GM18508 (cell line): ENCODE data around the gene TRAPPC5.

Source experiments
- ATAC-seq: cut with Tn5 transposase; IDR thresholded peaks from one replicate; pipeline ENCODE4 v1.9.1; 2021; ENCODE audit warnings: moderate number of reproducible peaks; ENCODE audit not compliant: insufficient read depth, unreplicated experiment

TRAPPC5 gene

DNA sequence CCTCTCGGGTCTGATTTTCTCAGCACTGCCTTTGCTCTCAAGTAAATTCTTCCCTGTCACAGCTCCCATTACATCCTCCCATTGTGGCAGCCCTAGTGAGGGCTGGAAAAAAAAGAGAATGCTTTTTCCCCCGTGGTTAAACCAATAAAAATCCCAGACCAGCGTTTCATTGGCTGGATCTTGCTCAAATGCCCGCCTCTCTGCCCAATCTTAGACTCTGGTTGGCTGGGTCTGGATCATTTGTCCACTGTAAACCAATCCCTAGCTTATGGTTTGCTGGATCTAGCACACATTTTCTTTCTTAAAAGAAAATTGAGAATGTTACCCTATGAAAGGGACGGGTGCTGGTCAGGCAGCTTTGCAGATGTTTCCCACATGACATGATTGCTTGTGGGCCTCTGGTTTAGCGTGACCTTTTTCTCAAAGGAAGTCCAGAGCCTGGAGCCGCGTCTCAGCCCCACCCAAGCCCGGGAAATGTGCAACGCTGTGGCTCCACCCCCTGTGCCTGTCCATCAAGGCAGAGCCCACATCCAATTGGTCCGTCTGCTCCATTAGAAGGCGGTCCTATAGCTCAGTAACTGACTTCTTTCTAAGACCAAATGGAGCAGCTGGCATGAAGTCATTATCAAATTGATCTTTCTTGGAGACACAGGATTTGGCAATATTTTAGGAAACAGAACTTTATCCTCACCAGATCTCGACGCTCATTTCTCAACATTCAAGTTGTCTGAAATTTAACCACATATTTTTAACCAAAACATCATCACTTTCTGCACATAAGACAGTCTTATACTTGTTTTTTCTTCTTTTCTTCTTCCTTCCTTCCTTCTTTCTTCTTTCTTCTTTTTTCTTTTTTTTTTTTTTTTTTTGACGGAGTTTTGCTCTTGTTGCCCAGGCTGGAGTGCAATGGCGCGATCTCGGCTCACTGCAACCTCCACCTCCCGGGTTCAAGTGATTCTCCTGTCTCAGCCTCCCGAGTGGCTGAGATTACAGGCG is 6.3 kb upstream of the TRAPPC5 start:
- no peak for ATAC-seq

DNA sequence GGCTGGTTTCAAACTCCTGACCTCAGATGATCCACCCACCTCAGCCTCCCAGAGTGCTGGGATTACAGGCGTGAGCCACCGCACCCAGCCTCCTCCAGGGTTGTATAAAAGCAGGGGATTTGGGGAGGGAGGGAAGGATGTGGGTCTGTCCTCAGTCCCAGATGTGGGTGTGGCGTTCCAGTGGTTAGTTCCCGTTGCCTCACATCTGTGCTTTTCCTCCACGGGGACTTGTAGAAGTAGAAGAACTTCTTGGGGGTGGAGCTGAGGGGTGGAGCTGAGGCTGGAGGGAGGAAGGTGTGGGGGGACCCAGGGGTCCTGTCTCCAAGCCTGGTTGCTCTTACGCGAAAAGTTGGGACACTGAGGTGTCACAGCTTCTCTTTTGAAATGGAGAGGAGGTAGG is 4.3 kb upstream of the TRAPPC5 start:
- no peak for ATAC-seq

DNA sequence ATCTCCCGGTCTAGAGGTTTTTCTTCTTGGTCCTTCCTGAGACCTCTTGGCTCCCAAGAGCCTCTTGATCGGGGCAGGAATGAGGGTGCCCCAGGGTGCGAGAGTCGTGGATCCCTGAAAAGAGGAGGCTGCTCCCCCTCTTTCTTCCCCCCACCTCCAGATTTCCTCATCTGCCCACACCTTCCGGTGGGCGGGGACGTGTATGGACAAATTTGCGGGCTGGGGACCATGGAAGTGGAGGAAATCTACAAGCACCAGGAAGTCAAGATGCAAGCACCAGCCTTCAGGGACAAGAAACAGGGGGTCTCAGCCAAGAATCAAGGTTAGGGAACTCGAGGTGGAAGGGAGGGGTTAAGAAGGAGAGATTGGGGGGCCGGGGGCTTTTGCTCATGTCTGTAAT is 3.8 kb upstream of the TRAPPC5 start, which contains the start of gene MCEMP1:
TSS of gene MCEMP1 (plus strand) at position 237 of the 400 bp plus-strand sequence. CDS start at position 268, 31 bp downstream.
- ATAC-seq, result no peak

DNA sequence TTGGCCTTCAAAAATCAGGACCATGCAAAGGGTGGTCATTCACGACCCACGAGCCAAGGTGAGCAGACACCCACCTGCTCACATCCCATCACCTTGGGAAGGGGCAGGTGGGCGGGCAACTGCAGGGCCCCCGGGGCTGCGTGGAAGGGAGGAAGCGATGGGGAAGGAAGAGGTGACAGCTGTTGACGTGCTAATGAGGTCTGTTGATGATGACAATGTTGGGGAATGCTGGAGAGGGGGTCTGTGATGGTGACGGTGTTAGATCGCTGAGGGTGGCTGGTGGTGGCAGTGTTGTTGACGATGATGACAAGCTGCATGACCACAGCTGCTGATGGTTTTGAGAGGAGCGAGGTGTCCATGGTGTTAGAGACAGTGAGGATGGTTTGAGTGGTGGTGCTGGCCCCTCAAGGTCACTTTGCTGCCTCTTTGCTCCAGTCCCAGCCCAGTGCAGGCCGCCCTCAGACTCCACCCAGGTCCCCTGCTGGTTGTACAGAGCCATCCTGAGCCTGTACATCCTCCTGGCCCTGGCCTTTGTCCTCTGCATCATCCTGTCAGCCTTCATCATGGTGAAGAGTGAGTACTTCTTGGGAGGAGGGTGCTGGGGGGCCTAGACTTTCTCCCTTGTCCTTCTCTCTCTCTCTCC is 2.8 kb upstream of the TRAPPC5 start:
- ATAC-seq, result no peak

DNA sequence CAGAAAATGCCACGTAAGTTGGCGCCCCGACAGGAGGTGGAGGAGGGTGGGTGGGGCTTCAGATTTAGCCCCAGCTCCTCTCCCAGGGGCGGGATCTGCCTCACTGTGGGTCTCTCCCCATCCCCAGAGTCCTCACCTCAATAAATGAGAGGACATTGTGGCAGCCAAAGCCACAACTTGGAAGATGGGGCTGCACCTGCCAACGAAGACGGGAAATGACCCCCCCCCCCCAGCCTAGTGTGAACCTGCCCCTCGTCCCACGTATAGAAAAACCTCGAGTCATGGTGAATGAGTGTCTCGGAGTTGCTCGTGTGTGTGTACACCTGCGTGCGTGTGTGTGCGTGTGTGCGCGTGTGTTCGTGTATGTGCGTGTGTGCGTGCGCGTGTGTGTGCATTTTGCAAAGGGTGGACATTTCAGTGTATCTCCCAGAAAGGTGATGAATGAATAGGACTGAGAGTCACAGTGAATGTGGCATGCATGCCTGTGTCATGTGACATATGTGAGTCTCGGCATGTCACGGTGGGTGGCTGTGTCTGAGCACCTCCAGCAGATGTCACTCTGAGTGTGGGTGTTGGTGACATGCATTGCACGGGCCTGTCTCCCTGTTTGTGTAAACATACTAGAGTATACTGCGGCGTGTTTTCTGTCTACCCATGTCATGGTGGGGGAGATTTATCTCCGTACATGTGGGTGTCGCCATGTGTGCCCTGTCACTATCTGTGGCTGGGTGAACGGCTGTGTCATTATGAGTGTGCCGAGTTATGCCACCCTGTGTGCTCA is 1.5 kb upstream of the TRAPPC5 start:
- no peak for ATAC-seq

DNA sequence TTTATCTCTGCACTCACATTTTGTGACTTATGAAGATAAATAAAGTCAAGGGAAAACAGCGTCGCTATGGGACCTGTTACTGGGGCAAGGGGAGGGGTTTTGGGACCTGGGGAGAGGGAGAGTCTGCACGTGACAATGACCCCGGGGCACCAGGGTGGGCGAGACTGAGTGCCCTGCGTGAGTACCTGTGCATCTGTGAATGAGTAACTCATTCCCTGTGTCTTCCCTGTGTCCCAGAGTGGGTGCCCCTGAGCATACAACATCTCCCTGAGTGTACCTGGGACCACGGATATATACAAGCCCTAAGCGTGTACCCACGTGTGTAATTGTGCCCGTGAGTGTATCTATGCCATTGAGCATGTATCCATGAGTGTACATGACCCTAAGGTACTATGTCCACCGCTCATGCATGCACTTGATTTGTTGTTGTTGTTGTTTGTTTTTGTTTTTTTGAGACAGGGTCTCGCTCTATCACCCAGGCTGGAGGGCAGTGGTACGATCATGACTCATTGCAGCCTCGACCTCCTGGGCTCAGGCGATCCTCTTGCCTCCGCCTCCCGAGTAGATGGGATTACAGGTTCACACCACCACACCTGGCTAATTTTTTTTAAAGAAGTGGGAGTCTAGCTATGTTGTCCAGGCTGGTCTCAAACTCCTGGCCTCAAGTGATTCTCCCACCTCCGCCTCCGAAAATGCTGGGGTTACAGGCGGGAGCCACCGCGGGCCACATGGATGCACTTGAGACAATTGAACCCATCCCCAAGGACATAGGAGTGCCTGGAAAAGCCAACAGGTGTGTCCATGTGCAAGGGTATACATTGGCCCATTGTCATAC is 645 bp upstream of the TRAPPC5 start:
- no peak for ATAC-seq

DNA sequence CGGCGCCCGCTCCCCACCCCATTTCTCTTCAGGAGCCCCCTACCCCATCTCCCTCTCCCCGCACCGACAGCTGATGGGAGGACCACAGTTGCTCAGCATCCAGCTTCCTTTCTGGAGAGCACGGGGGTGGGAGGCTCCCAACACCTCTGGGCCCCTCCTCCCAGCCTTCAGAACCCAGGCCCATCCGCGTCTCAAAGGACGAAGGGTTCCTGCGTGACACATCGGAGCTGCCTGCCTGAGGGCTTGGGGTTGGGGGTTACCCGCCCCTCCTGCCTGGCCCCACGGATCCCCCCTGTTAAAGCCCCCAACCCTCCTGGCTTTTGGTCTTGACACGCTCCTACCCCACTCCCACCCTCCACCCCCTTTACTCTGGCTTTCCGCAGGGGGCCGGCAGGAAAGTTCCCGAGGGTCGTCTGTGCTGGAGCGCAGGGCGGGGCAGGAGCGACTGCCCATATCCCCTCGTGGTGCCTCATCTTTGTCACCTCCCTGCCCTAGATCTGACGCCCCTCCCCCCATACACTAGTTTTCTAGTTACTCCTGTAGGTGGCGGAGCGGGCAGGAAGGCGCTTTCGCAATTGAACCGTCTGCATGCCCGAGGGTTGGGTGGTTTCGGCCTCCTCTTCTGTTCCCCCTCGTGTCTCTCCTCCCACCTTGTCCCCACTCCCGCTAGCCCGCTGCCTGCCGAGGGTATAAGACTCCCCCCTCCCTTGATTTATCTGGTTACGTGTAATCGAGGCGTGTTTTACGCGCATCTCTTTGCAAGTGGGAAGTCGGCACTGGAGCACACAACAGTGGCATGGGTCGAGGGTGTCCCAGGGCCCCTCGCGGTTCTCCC is 924 bp downstream of the TRAPPC5 start:
- no peak for ATAC-seq

DNA sequence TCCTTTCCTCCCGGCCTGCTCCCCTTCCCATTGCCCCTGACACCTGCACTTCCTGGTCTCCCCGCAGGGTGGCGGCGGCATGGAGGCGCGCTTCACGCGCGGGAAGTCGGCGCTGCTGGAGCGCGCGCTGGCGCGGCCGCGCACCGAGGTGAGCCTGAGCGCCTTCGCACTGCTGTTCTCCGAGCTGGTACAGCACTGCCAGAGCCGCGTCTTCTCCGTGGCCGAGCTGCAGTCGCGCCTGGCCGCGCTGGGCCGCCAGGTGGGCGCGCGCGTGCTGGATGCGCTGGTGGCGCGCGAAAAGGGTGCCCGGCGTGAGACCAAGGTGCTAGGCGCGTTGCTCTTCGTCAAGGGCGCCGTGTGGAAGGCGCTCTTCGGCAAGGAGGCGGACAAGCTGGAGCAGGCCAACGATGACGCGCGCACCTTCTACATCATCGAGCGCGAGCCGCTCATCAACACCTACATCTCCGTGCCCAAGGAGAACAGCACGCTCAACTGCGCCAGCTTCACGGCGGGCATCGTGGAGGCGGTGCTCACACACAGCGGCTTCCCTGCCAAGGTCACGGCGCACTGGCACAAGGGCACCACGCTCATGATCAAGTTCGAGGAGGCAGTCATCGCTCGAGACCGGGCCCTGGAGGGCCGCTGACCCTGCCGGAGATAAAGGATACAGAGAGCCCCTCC is 1.7 kb downstream of the TRAPPC5 start:
- no peak for ATAC-seq

DNA sequence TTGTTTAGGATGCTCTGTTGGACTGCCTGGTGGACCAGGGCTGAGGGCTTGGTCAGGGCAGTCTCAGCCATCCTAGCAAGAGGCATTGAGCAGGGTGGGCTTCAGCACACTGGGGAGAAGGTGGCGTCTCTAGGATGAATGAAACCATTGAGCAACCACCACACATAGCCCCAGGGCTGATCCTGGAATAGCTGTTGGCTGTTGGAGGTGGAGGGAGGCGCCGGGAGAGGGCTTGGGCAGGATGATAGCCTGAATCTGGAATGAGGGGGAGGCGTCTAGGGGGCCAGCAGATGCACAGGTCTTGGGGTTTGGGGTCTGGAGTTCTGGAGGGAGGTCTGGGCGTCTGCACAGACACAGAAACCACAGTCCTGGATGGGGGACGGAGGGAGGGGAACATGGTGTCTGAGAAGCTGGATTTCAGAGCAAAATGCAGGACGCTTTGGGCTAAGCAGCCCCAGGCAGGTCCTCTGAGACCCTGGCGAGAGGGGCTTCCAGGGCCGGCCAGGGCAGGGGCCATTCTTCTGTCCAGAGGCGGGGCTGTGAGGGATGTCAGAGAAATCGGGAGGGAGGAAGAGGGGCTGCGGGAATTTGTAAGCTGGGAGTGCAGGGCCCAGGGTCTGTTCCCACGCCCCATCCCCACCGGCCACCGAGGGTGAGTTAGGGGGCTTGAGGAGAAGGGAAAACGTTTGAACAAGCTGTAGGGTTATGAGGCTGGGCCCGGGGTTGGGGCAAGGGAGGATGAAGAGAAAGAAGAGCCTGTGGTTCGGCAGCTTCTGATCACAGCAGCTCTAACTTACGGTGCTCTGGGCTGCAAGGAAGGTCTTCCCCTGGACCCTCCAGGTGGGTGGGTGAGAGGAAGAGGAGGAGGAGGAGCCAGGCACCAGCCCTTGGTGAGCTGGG is 5.2 kb downstream of the TRAPPC5 start:
- ATAC-seq, result no peak

DNA sequence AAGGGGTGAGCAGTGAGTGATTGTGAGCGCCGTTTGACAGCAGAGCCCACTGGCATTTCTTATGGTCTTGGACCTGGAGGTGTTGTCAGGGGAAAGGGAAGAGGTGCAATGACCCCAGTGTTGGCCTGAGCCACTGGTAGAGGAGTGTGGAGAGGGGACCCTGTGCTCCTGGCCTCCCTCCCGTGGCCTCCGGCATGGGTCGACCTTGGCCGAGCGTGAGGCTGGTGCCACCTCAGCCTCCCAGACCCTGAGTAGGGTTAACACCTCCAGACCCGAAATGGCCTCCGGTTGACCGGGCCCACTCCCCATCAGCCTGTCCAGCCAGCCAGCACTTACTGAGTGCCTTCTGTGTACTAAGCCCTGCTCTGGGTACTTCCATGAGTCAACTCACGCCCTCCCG is 6.5 kb downstream of the TRAPPC5 start:
- no peak for ATAC-seq

DNA sequence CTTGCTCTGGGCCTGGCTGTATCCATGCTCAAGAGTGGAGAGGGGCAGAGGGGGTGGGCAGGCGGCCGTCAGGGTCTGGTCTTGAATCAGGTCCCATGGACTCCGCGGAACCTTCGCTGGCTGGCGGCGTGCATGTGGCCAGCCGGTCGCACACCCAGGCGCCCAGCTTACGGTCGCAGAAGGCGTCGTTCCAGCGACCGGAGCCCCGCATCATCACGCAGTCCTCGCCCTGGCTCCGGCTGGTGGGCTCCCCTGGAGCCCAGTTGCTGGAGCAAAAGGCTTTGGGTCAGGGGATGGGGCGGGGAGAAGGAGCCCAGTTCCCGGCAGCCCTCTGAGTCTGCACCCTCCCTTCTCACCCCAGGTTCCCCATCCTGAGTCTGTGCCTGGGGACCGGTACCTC is 8.5 kb downstream of the TRAPPC5 start:
- no peak for ATAC-seq

DNA sequence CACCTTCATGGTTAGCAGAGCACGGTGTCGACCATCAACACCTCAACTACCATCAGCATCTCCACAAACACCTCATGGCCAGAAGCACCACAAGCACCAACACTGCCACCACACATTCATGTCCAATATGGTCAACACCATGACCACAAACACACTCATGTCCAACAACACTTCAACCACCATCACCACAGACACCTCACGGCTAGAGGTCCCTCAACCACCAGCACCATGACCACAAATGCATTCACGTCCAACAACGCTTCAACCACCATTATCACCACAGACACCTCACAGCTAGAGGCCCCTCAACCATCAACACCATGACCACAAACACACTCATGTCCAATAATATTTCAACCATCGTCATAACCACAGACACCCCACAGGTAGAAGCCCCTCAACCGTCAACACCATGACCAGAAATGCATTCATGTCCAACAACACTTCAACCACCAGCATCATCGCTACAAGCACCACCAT is 10.2 kb downstream of the TRAPPC5 start:
- no peak for ATAC-seq

DNA sequence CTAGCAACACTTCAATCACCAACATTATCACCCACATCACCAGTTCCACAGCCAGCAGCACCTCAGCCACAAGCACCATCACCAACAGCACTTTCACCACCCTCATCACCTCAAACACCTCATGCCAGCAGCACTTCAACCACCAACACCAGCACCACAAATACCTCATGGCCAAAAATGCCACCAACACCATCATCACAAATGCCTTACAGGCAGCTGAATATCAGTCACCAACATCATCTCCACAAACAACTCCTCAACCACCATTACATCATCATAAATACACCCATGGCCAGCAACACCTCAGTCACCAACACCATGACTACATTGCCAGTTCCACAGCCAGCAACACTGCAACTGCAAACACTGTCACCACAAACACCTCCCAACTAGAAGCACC is 10.9 kb downstream of the TRAPPC5 start:
- no peak for ATAC-seq

DNA sequence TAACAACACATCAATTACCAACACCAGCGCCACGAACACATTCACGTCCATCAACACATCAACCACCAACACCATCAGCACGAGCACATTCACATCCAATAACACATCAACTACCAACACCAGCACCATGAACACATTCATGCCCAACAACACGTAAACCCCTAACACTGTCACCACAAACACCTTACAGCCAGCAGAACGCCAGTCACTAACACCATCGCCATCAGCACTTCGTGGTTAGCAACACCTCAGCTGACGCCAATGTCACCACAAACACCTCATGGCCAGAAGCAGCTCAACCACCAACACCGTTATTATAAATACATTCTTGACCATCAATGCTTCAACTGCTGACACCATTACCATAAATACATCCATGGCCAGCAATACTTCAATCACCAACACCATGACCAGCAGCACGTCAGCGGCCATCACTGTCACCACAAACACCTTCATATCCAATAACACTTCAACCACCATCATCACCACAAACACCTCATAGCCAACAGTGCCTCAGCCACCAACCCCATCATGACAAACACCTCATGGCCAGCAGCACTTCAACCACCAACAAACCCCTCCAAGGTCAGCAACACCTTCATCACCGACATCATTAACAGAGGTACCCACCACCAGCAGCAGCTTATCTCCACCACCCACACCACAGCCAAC is 11.9 kb downstream of the TRAPPC5 start:
- ATAC-seq, result no peak

DNA sequence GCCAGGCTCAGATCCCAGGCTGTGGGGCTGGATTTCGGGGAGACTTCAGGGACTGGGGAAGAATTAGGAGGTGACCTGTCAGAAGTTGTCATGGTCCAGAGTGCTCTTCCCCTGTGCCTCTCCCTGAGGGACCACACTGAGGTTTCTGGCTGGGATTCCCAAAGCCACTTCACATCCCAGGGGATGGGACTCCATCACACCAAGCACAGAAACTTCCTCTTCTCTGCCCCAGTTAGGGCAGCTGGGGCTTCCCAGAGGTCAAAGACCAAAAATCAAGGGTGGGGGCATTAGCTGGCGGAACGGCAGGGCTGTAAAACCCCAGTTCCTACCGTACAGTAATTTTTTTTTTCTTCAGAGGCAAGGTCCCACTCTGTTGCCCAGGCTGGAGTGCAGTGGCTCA is 13.9 kb downstream of the TRAPPC5 start:
- ATAC-seq, result no peak

DNA sequence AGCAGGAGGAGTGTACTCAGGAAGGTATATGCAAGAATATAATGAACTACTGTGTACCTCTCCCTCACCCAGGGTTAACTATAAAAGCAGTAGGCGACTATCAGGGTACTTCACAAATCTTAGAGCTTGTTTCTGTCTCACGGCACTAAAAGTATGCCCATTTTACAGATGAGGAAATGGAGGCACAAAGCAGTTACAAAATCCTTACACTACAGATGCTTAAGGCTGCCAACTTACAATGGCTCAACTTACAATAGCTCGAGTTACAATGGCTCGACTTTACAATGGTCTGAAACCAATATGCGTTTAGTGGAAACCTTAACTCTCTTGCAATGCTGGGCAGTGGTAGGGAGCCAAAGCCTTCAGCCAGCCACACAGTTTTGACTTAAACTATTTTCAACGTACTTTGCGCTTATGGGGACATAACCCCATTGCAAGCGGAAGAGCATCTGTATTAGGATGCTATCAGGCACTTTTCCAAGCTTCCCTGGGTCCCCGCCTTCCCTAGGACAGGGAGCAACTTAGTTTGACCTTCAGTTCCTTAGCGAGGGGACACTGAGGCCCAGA is 17.2 kb downstream of the TRAPPC5 start:
- no peak for ATAC-seq
